ENCODE data around the gene STXBP5.

GRCh38 chr6:147159536-147160374 lies 44.5 kb upstream of the STXBP5 start:
- TF ChIP-seq, protein P1, sequence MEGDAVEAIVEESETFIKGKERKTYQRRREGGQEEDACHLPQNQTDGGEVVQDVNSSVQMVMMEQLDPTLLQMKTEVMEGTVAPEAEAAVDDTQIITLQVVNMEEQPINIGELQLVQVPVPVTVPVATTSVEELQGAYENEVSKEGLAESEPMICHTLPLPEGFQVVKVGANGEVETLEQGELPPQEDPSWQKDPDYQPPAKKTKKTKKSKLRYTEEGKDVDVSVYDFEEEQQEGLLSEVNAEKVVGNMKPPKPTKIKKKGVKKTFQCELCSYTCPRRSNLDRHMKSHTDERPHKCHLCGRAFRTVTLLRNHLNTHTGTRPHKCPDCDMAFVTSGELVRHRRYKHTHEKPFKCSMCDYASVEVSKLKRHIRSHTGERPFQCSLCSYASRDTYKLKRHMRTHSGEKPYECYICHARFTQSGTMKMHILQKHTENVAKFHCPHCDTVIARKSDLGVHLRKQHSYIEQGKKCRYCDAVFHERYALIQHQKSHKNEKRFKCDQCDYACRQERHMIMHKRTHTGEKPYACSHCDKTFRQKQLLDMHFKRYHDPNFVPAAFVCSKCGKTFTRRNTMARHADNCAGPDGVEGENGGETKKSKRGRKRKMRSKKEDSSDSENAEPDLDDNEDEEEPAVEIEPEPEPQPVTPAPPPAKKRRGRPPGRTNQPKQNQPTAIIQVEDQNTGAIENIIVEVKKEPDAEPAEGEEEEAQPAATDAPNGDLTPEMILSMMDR (IDR thresholded peaks at IDR 0.05; ENCODE audit: low read depth, low read length), result no peak
- TF ChIP-seq EZH2phosphoT487 (IDR thresholded peaks at IDR 0.05; ENCODE audit: low read depth), result no peak
